Tibial artery (tissue), 4 donors: ENCODE data around the gene INPP4B.

Source experiments
- DNase-seq, 2 donors: peaks; one replicate each; pipeline ENCODE4 v3.0.0-alpha.2; 2019
- H3K27ac ChIP-seq, 2 donors: fragments of 200-600 bp; sonication (generic) in 1 of 2; 1 replicate in 1 of 2; 2 replicates in 1 of 2; pipeline ENCODE4 v1.5.1; 2018 to 2019; ENCODE audit warnings: mild to moderate bottlenecking in 1 of 2
- H3K27me3 ChIP-seq, 2 donors: fragments of 200-600 bp; sonication (generic) in 1 of 2; one replicate each; pipeline versions ENCODE4 v1.5.1 to v1.6.0; 2016 to 2019
- H3K36me3 ChIP-seq, 3 donors: fragments of 200-600 bp; sonication (generic) in 2 of 3; one replicate each; pipeline ENCODE4 v1.5.1; 2016 to 2019; ENCODE audit warnings: mild to moderate bottlenecking in 2 of 3
- H3K4me1 ChIP-seq, 4 donors: fragments of 200-600 bp; sonication (generic) in 2 of 4; 1 replicate in 3 of 4; 2 replicates in 1 of 4; pipeline ENCODE4 v1.5.1; 2016 to 2019
- H3K4me3 ChIP-seq, 2 donors: fragments of 200-600 bp; sonication (generic) in 1 of 2; 1 replicate in 1 of 2; 2 replicates in 1 of 2; pipeline ENCODE4 v1.5.1; 2018 to 2019; ENCODE audit warnings: mild to moderate bottlenecking in 2 of 2
- H3K9me3 ChIP-seq, 3 donors: fragments of 200-600 bp; sonication (generic) in 1 of 3; one replicate each; pipeline ENCODE4 v1.5.1; 2016 to 2019
- CTCF ChIP-seq, 2 experiments: fragments of 200-600 bp in 1 of 2; fragments of 450-650 bp in 1 of 2; IDR thresholded peaks; one replicate each; pipeline ENCODE4 v1.5.1; 2017 to 2019; ENCODE audit warnings: antibody characterized with exemption in 2 of 2, mild to moderate bottlenecking in 1 of 2, moderate library complexity in 1 of 2
- intact Hi-C: fragments of 100-400 bp; cut with DNase I; formaldehyde crosslinking; loops from one replicate; pipeline ENCODE4 v1.15.0; 2023; ENCODE audit warnings: low total_unique reads

INPP4B gene

DNA sequence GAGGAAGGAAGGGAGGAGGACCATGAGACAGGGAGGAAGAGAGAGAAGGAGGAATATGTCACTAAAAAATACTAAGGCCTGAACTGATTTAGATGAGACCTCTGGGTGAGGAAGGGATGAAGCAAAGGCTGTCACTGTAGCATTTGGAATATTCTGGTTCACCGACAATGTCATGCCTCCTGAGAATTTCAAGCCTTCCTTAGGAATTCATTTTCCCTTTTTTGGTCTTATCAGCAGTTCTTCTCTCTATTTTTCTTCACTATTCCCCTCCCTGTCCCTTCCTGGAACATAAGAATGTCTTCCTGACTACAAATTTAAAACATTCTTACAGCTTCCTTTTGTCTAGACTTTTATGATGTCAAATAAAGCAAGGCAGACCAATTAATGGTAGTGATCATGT, 527.8 kb downstream of the INPP4B start:
- peaks cover 0 to 4% (median 0%) of the 10 kb centered on the region in 4 donors for H3K4me1 ChIP-seq
- no peak overlapping the region for H3K4me3 ChIP-seq
- H3K9me3 ChIP-seq = no peaks in the 10 kb centered on the region
- intact Hi-C loops = no loop called here
- no peak for TF ChIP-seq CTCF (IDR thresholded peaks at IDR 0.05)
- H3K27me3 ChIP-seq = no peaks in the 10 kb centered on the region
- H3K36me3 ChIP-seq = no peaks in the 10 kb centered on the region
- H3K27ac ChIP-seq = no peak overlapping the region
- no peak for DNase-seq

GRCh38 chr4:142316913-142317312, 529.2 kb downstream of the INPP4B start:
- intact Hi-C loops = no loop called here
- Histone ChIP-seq H3K27ac (no peak overlapping the region), H3K27me3 (no peaks in the 10 kb centered on the region), H3K4me1 (peaks cover 0 to 4% (median 0%) of the 10 kb centered on the region in 4 donors), H3K4me3 (no peak overlapping the region), H3K9me3 (no peaks in the 10 kb centered on the region), H3K36me3 (no peaks in the 10 kb centered on the region)
- DNase-seq = no peak
- TF ChIP-seq CTCF (IDR thresholded peaks at IDR 0.05) = no peak

GRCh38 chr4:142316025-142316424, 530.1 kb downstream of the INPP4B start:
- Histone ChIP-seq H3K4me1 (peaks cover 0 to 4% (median 0%) of the 10 kb centered on the region in 4 donors), H3K27ac (no peak overlapping the region), H3K27me3 (no peaks in the 10 kb centered on the region), H3K9me3 (no peaks in the 10 kb centered on the region), H3K4me3 (no peak overlapping the region), H3K36me3 (no peaks in the 10 kb centered on the region)
- DNase-seq = no peak
- TF ChIP-seq CTCF (IDR thresholded peaks at IDR 0.05) = no peak
- intact Hi-C loops = no loop called here

GRCh38 chr4:142314686-142315085, 531.4 kb downstream of the INPP4B start:
- Histone ChIP-seq H3K9me3 (no peaks in the 10 kb centered on the region), H3K27ac (no peak overlapping the region), H3K4me3 (no peak overlapping the region), H3K4me1 (peaks cover 0 to 4% (median 0%) of the 10 kb centered on the region in 4 donors), H3K27me3 (no peaks in the 10 kb centered on the region), H3K36me3 (no peaks in the 10 kb centered on the region)
- DNase-seq = no peak
- TF ChIP-seq CTCF (IDR thresholded peaks at IDR 0.05) = no peak
- intact Hi-C loops = no loop called here

- Histone ChIP-seq H3K36me3 (no peaks in the 10 kb centered on the region), H3K4me1 (peaks cover 0 to 4% (median 0%) of the 10 kb centered on the region in 4 donors), H3K27me3 (no peaks in the 10 kb centered on the region), H3K4me3 (no peak overlapping the region), H3K9me3 (no peaks in the 10 kb centered on the region), H3K27ac (no peak overlapping the region)
- intact Hi-C loops = no loop called here
- TF ChIP-seq CTCF (IDR thresholded peaks at IDR 0.05) = no peak
- DNase-seq = no peak
Observed at GRCh38 chr4:142314247-142314646, 531.9 kb downstream of the INPP4B start.

DNA sequence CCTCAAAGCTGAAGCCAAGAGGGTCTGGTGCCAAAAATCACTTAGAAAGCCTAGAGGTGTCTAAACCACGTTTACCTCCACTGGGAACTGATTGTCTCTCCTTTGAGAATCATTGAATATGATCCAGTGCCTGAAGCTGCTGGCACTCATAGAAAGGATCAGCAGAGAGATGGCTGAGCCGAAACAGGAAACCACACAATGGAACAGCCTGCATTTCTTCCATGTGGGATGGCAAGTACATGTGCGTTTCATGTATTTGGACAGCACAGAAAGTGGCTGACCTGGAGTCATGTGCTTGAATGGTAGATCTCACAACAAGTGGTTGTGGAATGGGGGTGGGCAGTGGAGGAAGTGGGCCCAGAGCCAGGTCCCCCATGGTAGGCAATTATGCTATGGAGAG, 533.7 kb downstream of the INPP4B start:
- intact Hi-C loops = no loop called here
- Histone ChIP-seq H3K27ac (no peak overlapping the region), H3K27me3 (no peaks in the 10 kb centered on the region), H3K4me3 (no peak overlapping the region), H3K9me3 (no peaks in the 10 kb centered on the region), H3K4me1 (peaks cover 0 to 8% (median 0%) of the 10 kb centered on the region in 4 donors), H3K36me3 (no peaks in the 10 kb centered on the region)
- no peak for TF ChIP-seq CTCF (IDR thresholded peaks at IDR 0.05)
- DNase-seq = no peak
